HUDEP-2 (cell line): ENCODE measurements around the gene DDX50.
A peak's percentile ranks its signal among the peaks of the same experiment; 100 is the strongest.
"Not testable (repeated sequence)": the region's sequence is repeated elsewhere in the genome, so short reads cannot be mapped to it uniquely, and the experiment has no call there.

Experiments
- DNase-seq, 76 experiments: peaks; one replicate each; lab custom pipeline; 2025; ENCODE audit not compliant: unreplicated experiment in 76 of 76; lab: John Stamatoyannopoulos, UW

Gene DDX50

GRCh38 chr10:68900427-68901104 is 549 bp upstream of the DDX50 start:
- DNase-seq = peak in 35 of 76 experiments; percentile 20 to 93 (median 71)

DNA sequence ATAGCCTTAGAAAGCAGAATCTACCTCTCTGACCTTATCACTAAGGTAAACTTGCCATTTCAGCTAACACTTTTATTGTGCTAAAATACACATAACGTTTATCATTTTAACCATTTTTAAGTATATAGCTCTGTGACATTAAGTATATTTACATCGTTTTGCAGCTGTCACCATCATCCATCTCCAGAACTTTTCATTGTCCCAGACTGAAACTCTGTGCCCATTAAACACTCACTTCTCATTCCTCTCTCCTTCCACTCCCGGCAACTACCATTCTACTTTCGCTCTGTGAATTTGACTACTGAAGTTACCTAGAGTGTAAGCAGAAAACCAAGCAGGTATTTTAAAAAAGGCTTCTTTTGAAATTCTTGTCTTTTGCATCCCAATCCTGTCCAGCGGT is 1.3 kb downstream of the DDX50 start:
- no peak for DNase-seq

GRCh38 chr10:68924593-68924992 is 23.5 kb downstream of the DDX50 start:
- no peak for DNase-seq

DNA sequence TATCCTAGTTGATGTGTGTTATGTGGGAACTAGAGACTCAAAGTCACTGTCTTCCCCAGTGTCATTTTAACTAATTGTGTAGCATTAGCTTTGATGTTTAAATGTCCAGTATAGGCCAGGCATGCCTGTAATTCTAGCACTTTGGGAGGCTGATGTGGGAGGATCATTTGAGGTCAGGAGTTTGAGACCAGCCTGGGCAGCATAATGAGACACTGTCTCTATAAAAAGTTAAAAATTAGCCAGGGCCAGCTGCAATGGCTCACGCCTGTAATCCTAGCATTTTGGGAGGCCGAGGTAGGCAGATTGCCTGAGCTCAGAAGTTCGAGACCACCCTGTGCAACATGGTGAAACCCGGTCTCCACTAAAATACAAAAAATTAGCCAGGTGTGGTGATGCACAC is 24.4 kb downstream of the DDX50 start:
- no peak for DNase-seq

- not testable (repeated sequence) for DNase-seq
These were observed 28.0 kb downstream of the DDX50 start for GRCh38 chr10:68929157-68929556.

GRCh38 chr10:68929888-68930287 is 28.8 kb downstream of the DDX50 start:
- not testable (repeated sequence) for DNase-seq

DNA sequence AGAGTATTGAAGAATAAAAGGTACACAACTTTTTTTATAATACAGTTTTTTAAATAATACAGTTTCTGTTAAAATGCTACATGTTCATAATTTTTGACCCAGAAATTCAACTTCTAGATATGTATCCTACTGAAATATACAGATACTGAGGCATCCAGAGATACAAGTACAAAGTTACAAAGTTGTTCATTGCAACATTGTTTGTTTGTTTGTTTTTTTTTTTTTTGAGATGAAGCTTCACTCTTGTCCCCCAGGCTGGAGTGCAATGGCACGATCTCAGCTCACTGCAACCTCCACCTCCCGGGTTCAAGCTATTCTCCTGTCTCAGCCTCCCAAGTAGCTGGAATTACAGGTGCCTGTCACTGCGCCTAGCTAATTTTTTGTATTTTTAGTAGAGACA is 31.7 kb downstream of the DDX50 start:
- not testable (repeated sequence) for DNase-seq

- no peak for DNase-seq
These were observed 33.9 kb downstream of the DDX50 start for GRCh38 chr10:68934994-68935393.

DNA sequence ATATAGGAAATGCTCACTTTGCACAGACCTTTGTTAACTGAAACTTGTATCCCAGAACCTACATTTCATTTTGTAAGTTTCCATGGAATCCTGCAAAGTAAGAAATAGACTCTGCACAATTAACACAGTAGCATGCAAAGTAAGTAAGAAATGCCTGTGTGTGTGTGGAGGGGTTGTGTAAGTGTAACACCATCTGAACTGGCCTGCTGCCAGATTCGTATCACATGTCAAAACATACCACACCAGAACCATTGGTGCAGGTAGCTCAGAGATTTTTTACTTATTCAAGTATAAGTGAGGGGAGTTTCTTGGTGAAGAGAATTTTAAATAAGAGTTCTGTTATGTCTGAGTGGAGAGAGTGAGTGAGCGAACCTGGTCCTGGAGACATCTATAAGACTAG is 37.0 kb downstream of the DDX50 start:
- peak in 1 of 76 experiments; percentile 4 for DNase-seq

GRCh38 chr10:68938884-68939283 is 37.8 kb downstream of the DDX50 start:
- DNase-seq = no peak

DNA sequence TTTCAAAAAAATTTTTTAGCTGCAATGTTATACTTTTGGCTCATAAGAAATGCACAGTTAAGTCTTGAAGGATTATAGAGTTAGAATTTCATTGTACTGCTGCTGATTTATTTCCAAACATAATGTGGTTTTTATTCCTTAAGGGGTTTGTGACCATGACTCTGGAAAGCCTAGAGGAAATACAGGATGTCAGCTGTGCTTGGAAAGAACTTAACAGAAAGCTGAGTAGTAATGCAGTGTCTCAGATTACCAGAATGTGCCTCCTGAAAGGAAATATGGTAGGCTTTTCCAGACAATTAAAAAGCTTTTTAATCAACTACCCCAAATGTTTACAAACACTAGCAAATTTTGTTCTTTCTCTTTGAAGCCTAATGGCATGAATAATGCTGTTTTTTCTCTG is 39.8 kb downstream of the DDX50 start:
- DNase-seq = not testable (repeated sequence)

DNA sequence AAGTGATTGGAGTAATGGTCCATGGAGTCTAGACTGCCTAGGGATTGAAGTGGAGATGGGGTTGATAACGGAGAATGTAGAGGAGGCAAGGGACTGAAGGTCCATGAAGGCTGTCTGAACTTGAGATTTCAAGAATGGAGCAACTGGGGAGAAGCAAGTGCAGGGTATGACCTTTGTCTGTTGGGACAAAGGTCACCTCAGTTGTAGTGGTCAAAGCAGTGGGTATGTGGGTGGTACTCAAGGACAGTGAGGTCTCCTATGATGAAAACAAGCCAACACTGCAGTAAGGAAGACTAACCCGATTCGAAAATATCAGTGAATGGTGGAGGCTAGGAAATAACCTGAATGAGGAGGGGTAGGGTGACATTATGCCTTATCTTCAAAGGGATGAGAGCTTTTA is 49.5 kb downstream of the DDX50 start:
- DNase-seq = no peak

DNA sequence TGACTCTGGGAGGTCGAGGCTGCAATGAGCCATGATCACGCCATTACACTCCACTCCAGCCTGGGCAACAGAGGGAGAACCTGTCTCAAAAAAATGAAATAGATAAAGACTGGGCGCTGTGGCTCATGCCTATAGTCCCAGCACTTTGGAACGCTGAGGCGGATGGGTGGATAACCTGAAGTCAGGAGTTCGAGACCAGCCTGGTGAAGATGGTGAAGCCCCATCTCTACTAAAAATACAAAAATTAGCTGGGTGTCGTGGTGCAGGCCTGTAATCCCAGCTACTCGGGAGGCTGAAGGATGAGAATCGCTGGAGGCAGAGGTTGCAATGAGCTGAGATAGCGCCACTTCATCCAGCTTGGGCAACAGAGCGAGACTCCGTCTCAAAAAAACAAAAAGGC is 53.8 kb downstream of the DDX50 start:
- no peak for DNase-seq

- DNase-seq = peak in 33 of 76 experiments; percentile 7 to 75 (median 39)
These were observed 54.3 kb downstream of the DDX50 start for GRCh38 chr10:68955355-68955831.

- DNase-seq = peak; percentile 31 to 91 (median 82)
These were observed 54.9 kb downstream of the DDX50 start, which contains the start of gene DDX21 for GRCh38 chr10:68955832-68956532. DDX21 (plus strand) TSS chr10:68956170; CDS start chr10:68956226, 56 bp downstream.

DNA sequence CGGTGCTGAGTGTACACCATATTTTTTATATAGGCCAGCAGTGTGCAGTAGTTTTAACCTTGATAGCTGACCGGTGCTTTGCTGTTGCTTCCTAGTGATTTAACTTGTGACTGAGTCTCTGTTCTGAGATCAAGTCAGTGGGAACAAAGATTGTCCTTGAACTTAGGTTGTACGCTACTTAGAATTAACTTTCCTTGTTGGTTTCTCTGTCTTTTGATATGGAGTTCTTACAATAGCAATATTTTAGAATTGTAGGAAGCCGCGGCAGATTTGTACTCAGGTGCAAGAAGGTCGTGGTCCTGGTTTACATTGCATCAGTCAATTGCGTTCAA is 56.1 kb downstream of the DDX50 start:
- DNase-seq = no peak

- peak in 3 of 76 experiments; percentile 17 to 20 (median 17) for DNase-seq
These were observed 56.5 kb downstream of the DDX50 start for GRCh38 chr10:68957654-68958053.

GRCh38 chr10:68959695-68960527 is 58.8 kb downstream of the DDX50 start:
- no peak for DNase-seq

DNA sequence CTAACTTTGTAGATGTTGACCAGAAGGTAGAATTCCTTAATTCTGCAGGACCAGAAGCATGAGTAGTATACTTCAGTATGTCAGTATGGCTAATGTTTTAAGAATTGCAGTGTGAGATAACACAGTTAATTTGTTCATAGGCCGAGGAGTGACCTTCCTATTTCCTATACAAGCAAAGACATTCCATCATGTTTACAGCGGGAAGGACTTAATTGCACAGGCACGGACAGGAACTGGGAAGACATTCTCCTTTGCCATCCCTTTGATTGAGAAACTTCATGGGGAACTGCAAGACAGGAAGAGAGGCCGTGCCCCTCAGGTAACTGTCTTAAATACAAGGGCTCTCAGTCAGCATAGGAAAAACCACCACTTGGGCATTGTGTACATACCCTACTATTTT is 62.0 kb downstream of the DDX50 start:
- no peak for DNase-seq

- no peak for DNase-seq
These were observed 72.9 kb downstream of the DDX50 start for GRCh38 chr10:68973975-68974374.

DNA sequence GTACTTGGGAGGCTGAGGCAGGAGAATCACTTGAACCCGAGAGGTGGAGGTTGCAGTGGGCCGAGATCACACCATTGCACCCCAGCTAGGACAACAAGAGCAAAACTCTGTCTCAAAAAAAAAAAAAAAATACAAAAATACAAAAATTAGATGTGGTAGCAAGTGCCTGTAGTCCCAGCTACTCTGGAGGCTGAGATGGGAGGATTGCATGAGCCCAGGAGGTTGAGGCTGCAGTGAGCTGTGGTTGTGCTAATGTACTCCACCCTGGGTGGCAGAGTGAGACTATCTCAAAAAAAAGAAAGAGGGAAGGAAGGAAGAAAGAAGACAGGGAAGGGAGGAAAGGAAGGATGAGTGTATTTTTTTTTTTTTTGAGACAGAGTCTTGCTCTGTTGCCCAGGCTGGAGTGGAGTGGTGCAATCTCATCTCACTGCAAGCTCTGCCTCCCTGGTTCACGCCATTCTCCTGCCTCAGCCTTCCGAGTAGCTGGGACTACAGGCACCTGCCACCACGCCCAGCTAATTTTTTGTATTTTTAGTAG is 74.9 kb downstream of the DDX50 start:
- not testable (repeated sequence) for DNase-seq
